GM19395 (cell line): ENCODE measurements around the gene NRN1.

Experiments
- ATAC-seq: cut with Tn5 transposase; IDR thresholded peaks from one replicate; pipeline ENCODE4 v1.9.1; 2021; ENCODE audit warnings: mild to moderate bottlenecking, moderate library complexity; ENCODE audit not compliant: unreplicated experiment

The NRN1 gene

GRCh38 chr6:6002848-6003620 lies 3.7 kb downstream of the NRN1 start:
- ATAC-seq = no peak

DNA sequence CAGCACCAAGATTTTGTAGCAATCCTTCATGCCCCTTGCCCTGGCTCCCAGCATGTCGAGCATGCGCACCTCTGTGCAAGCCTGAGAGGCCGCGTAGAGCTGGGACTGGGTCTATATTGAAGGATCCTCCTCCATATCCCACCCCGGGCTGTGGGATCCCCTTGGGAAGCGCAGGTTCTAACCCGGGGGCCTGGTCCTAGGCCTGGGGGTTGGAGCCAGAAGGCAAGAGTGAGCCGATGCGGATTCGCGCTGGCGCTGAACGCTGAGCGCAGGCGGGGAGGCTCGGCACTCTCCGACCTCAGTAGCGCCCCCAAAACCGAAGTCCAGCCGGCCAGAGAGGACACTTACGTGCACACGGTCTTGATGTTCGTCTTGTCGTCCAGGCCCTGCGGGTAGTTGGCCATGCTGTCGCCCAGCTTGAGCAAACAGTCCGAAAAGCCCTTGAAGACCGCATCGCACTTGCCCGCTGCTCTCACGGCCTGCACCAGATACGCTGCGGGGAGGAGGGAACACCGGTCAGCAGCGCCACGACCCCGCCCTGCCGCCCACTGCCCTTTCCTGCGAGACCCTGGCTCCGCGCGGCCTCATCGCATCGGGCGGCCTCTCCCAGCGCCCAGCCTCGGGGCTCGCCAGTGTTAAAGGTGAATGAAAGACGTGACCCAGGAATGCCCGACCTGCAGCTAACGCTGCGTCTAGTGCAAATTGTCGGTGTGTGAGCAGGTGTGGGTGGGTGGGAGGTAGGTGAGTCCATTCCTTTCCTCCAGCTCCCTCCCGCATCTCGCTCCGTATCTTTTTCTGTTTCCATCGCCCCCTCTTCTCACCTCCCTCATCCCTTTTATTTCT lies 4.5 kb downstream of the NRN1 start:
- no peak for ATAC-seq

- no peak for ATAC-seq
These were observed 5.3 kb downstream of the NRN1 start for GRCh38 chr6:6001443-6001842.

DNA sequence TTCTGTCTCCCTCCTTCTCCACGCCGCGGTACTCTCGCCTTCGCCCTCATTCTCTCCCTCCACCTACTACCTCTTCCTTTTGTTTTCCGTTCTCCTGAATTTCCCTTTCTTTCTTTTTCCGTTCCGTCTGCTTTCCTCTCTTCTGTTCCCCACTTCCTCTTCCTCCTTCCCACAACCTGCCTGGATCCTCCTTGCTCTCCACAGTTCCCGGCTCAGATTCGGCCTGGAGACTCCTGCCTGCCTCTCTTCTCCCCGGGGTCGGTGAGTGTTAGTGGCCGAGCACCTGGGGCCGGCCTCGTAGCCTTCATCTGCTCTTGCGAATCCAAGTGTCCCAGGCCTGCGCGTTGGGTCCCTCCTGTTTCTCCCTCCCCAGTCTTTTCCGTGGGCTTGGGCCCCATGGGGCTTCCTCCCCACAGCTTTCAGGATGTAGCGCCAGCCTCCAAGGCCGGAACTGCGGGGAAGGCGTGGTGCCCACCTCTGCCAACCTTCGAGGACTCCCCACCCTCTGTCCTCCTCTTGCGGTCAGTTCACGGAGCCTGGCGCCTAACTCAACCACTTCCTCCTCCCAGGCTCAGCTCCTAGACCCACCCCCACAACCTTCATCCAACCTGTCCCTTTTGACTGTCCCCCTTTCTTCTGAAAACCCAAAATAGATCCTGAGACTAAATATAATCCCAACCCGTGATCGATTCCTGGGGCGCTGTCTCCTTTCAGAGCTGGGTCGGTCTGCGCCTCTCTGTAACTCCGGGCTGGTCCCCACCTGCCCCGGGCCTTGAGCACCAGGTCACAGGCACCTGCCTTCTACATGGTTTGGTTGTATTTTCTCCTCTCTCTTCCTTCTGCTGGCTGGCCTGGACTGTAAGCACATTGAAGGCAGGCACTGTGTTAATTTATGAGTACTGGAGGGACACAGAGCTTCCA lies 6.8 kb downstream of the NRN1 start:
- ATAC-seq = no peak

DNA sequence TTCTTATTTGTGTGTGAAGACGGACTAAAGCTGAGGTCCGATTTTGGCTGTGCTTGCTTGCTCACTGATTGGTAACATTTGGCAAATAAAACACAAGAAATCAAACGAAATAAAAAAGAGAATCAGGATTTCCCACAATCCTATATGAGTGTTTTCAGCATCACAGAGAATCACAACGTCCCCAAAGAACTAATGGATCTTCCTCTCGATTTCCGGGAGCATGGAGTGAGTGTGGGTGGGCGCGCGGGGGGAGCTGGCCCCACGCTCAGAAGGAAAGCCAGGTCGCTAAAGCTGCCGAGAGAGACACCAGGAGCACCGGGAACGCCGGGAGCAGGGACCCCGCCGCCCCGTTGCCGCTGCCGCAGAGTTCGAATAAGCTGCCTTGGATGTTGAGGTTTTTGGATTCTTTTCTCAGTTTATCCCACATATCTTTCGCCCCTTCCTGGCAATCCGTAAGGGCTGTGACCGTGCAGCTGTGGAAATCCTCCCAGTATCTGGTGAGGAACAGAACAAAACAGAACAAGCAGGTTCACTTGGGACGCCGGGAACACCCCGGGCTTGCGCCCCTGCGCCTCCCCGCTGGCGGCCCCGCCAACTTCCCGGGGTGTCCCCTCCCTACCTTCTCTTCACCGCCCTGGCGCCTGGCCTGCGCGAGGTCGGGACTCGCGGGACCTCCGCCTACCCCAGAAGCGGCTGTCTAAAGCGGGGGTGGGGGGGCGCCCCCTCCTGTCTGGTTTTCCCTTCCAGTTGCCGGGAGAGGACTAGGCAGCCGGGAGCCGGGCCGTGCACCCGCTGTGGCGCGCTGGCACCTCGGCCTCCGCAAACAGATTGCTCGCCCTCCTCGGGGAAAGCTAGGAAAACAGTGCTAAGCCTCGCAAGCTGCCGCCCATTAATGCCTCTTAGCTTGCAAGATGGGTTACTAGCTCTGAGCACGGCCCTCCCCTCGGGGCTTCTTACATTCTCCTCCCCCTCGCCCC lies 7.7 kb downstream of the NRN1 start:
- no peak for ATAC-seq

DNA sequence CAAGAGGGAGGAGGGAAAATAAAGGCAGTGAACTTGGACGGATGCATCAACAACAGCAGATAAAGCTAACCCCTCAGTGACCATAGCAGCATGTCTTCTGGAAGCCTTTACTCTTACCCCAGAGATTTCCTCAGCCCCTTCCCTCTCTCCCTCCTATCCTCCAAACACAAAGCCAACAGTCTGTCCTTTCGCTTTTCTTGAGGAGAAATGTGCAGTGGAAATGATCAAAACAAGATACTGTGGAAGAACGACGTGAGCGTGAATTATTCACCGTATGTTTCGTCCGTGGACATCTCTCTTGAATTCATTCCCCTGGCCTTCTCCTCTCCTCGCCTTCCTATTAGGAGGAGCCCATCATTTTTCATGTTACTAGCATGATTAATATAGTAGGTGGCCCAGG lies 8.5 kb downstream of the NRN1 start:
- ATAC-seq = no peak

GRCh38 chr6:5997420-5997987 lies 9.2 kb downstream of the NRN1 start:
- no peak for ATAC-seq

- no peak for ATAC-seq
These were observed 9.9 kb downstream of the NRN1 start for GRCh38 chr6:5996714-5997419.

GRCh38 chr6:5995949-5996713 lies 10.6 kb downstream of the NRN1 start:
- no peak for ATAC-seq

- ATAC-seq = no peak
These were observed 11.1 kb downstream of the NRN1 start for GRCh38 chr6:5995658-5995948.

DNA sequence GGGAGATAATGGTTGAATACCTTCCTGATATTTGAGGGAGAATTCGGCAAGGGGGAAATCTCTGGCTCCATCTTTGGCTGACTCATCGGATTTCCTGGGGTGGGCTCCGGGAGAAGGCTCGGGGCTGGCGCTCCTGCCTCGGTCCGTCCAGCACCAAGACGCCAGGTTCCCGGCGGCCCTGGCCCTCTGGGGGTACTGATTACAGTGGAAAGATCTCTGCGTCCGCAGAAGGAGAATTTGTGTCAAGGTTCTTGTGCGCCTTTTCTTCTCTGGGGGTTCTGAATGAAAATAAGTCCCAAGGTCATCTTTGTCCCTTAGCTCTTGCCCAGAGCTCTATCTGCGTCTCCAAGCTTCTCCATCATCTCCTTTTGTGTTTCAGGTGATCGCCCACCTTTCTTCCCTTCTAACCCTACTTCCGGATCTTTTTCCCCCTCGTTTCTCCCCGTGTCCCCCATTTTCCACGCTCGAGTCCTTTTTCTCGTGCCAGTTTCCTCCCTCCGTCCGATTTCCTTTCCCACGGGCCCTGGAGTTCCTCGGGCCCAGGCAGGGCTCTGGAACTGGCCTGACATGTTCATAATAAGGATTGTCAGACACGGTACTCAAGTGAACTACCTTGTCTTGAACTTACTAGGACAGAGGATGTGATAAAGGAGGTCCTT lies 11.6 kb downstream of the NRN1 start:
- no peak for ATAC-seq

DNA sequence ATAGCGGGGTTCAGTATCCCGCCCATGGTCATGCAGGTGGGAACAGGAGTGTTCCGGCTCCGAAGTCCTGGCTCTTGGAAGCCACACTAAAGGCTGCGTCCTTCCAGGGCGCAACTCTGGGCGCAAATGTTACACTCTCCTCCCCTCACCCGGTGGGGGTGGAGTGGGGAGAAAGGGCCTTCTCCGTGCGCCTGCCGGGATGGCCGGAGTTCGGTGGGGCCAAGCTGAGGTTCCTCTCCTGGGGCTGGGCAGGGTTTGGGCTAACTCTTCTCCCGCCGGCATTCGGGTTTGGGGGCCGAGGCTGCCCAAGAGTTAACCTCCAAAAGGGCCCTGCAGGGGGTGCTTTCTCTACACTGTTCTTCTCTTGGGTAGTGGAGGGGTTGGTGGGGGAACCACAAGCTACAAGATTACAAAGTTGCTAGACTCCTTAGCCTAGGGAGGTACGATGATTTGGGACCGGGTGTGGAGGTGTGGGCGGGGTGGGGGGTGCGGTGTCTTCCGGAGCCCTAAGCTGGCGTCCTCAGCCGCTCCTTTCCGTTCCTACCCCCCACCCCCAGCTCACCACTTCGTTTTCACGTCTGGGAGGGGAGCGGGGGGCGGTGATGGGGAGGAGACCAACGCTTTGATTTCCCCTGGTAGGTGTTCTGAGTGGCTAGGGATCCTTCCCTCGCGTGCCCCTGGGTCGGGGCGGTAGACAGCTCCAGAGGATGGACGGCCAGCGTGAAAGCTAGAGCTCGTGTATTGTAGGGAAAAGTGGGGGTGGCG lies 12.3 kb downstream of the NRN1 start:
- ATAC-seq = no peak

GRCh38 chr6:5992551-5993225 lies 14.0 kb downstream of the NRN1 start:
- no peak for ATAC-seq

DNA sequence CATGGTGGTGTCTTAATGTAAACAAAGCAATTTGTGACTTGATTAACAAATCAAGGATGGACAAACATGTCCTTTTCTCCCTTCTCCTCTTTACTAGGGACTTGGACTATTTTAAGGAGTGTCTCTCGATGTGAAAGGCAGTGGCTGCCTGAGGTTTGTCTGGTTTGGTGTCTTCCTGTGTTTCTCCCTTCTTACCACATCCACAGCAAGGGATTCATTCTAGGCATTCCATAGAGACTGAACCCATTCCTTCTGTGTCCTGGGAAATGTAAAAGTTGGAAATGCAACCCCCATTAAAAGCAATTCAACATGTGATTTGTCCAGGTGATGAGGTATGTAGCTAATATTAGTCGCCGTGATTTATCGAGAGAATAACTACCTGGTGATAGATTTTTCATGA lies 15.9 kb downstream of the NRN1 start:
- no peak for ATAC-seq

DNA sequence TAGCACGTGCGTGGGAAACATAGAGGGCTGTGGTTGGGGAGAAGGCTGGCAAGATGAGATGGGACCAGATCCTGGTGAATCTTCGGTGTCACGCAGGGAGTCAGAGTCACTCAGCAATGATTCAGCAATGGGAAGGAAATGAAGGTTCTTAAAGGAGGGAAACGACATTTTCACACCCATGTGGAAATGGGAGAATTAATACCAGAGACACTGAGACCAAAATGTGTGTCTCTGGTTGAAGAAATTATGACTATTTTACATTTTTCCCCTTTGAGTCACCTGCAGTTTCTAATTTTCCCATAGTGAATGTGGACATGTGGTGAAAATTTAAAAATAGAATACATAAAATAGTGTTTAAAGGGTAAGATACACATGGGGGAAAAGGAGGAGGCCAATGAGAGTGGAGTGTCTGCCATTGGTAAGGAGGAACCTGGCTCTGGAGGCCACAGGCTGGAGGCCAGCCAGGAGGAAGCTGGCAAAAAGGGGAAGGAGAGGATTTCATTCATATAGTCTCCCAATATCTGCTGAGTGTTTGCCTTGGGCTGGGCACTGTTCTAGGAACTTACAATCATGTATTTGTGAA lies 17.5 kb downstream of the NRN1 start:
- ATAC-seq = no peak

DNA sequence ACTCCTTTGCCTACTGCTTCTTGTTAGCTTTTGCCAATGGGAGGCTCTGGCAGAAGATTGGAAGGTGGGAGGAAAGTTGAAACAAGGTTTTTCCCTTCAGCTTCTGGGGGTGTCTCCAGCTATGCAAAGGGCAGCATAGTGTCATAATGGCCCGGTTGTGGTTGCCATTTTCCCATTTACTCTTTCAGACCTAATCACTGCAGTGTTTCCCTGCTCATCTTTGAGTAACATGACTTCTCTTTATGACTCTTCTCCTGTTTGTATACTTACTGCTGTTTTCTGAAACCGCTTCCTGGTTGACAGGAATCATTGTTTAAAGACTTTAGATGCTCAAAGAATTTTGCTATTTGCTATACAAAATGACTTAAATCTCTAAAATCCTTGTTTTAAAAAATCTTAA lies 19.9 kb downstream of the NRN1 start:
- ATAC-seq = no peak
